Tibial nerve (tissue), 4 donors: ENCODE results near the gene SLC8A3. TPM values are rescaled to one million over a fixed set of nuclear protein-coding genes. Genes with fewer than 3 reads are reported as not detected.

Experiments
- DNase-seq, 2 donors: peaks; one replicate each; pipeline ENCODE4 v3.0.0-alpha.2; 2019; ENCODE audit warnings: low spot score in 2 of 2
- H3K27ac ChIP-seq, 4 donors: fragments of 200-600 bp; sonication (generic) in 3 of 4; one replicate each; pipeline ENCODE4 v1.5.1; 2017 to 2019; ENCODE audit warnings: mild to moderate bottlenecking in 1 of 4
- H3K27me3 ChIP-seq, 2 donors: fragments of 200-600 bp; sonication (generic) in 1 of 2; one replicate each; pipeline versions ENCODE4 v1.5.1 to v1.6.0; 2017 to 2019
- H3K36me3 ChIP-seq, 3 donors: fragments of 200-600 bp; sonication (generic); one replicate each; pipeline ENCODE4 v1.5.1; 2018 to 2019
- H3K4me1 ChIP-seq, 4 donors: fragments of 200-600 bp; sonication (generic) in 3 of 4; one replicate each; pipeline ENCODE4 v1.5.1; 2017 to 2019
- H3K4me3 ChIP-seq, 4 donors: fragments of 200-600 bp; sonication (generic) in 3 of 4; one replicate each; pipeline ENCODE4 v1.5.1; 2017 to 2019; ENCODE audit warnings: mild to moderate bottlenecking in 1 of 4, moderate library complexity in 1 of 4
- H3K9me3 ChIP-seq, 4 donors: fragments of 200-600 bp; sonication (generic) in 3 of 4; one replicate each; pipeline ENCODE4 v1.5.1; 2017 to 2019
- EP300 ChIP-seq, 2 donors: sonication (generic); formaldehyde crosslinking; IDR thresholded peaks; one replicate each; pipeline ENCODE4 v1.6.1; 2017; ENCODE audit warnings: antibody characterized with exemption in 2 of 2, mild to moderate bottlenecking in 1 of 2
- POLR2A ChIP-seq, 2 donors: fragments of 450-650 bp; IDR thresholded peaks; one replicate each; pipeline ENCODE4 v1.6.1; 2017; ENCODE audit warnings: antibody characterized with exemption in 2 of 2, mild to moderate bottlenecking in 2 of 2, moderate library complexity in 2 of 2
- WGBS, 2 donors: methylation state at CpG; one replicate each; pipeline ENCODE4 v1.1.5; 2018; 5-methylcytosine and 5-hydroxymethylcytosine counted together
- total RNA-seq, 4 donors: library from RNA; depleted of rRNA; stranded (reverse); fragments of >200 nt; gene quantifications; one replicate each; pipeline ENCODE4 v1.1.0, GENCODE V29; 2016
- TF ChIP-seq, protein P1 (sequence below), 5 experiments: fragments of 200-600 bp in 3 of 5; fragments of 450-650 bp in 2 of 5; sonication (generic) in 3 of 5; IDR thresholded peaks; one replicate each; pipeline ENCODE4 v1.5.1; 2016 to 2019; ENCODE audit warnings: antibody characterized with exemption in 5 of 5, mild to moderate bottlenecking in 3 of 5, moderate library complexity in 2 of 5

SLC8A3 gene
- total RNA-seq, 4 donors from 2014 or later, result 0.20 to 1.0 (median 0.22) TPM; not detected in 1

DNA sequence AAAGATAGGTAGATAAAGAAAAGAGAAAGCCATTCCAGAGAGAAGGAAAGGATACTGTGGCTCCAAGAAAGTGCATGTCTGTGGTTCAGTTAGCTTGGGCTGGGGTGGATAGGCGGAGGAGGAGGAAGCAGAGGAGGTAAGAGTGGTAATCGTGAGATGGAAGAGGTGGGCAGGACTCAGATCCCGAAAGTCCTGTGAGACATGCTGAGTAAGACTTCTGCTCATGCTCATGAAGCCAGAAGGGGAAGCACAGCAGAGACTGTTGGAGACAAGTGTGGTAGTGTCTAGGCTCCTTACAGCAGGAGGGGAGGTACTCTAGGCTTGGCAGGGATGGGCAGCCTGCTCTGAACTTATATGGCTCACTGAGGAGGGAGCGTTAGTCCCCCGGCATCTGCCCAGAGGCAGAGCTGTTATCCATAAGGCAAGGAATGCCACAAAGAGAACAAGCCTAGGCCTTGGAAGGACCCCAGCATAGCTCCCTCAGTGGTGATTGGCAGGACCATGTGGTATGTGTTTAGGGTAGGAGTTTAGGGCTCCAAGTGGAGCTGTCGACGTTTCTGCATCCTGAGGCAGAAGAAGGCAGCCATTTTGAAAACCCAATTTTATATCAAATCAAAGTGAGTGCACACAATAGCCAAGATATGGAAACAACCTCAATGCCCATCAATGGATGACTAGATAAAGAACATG is 174.2 kb downstream of the SLC8A3 start:
- Histone ChIP-seq H3K4me1 (peaks cover 0 to 21% (median 7%) of the 10 kb centered on the region in 4 donors), H3K27ac (no peak overlapping the region), H3K27me3 (no peaks in the 10 kb centered on the region), H3K36me3 (no peaks in the 10 kb centered on the region), H3K4me3 (no peak overlapping the region), H3K9me3 (no peaks in the 10 kb centered on the region)
- no peak for DNase-seq
- TF ChIP-seq POLR2A (IDR thresholded peaks at IDR 0.05) (no peak), EP300 (IDR thresholded peaks at IDR 0.05) (no peak)
- TF ChIP-seq, protein P1, sequence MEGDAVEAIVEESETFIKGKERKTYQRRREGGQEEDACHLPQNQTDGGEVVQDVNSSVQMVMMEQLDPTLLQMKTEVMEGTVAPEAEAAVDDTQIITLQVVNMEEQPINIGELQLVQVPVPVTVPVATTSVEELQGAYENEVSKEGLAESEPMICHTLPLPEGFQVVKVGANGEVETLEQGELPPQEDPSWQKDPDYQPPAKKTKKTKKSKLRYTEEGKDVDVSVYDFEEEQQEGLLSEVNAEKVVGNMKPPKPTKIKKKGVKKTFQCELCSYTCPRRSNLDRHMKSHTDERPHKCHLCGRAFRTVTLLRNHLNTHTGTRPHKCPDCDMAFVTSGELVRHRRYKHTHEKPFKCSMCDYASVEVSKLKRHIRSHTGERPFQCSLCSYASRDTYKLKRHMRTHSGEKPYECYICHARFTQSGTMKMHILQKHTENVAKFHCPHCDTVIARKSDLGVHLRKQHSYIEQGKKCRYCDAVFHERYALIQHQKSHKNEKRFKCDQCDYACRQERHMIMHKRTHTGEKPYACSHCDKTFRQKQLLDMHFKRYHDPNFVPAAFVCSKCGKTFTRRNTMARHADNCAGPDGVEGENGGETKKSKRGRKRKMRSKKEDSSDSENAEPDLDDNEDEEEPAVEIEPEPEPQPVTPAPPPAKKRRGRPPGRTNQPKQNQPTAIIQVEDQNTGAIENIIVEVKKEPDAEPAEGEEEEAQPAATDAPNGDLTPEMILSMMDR (IDR thresholded peaks at IDR 0.05), result no peak
- WGBS, 2 donors, result 80 to 84% methylated on average over 7 of the region's 7 CpGs

DNA sequence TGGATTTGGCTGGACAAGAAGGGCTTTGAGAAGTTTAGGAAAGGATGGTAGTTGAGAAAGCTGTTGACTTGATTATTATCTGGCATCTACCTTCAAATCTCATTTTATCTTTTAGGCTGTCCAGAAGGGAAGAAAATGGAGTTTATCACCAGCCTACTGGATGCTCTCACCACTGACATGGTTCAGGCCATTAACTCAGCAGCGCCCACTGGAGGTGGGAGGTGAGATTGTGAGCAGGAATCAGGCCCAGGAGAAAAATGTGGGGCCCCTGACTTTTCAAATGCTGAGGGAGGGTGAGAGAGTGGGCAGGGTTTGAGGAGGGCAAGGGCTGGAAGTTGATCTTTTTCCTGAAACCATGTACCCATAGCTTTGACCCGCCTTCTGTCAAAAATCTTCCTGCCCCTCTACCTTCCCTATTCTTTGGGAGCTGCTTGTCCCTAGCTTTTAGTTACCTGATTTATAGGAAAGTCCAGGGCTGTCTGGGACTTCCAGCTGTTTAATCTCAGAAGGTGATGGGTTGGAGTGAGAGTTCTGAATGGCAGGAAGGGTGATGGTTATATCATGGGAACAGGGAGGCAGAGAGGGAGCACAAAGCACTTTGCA is 175.4 kb downstream of the SLC8A3 start:
- Histone ChIP-seq H3K9me3 (no peaks in the 10 kb centered on the region), H3K27ac (no peak overlapping the region), H3K4me3 (no peak overlapping the region), H3K36me3 (no peaks in the 10 kb centered on the region), H3K4me1 (peaks cover 0 to 10% (median under 1%) of the 10 kb centered on the region in 4 donors), H3K27me3 (no peaks in the 10 kb centered on the region)
- no peak for DNase-seq
- TF ChIP-seq POLR2A (IDR thresholded peaks at IDR 0.05) (no peak), EP300 (IDR thresholded peaks at IDR 0.05) (no peak)
- TF ChIP-seq, protein P1 (IDR thresholded peaks at IDR 0.05), result peak in 4 of 5 experiments; percentile 12 to 38 (median 34)
- WGBS, 2 donors, result 68 to 71% methylated on average over 2 of the region's 2 CpGs

DNA sequence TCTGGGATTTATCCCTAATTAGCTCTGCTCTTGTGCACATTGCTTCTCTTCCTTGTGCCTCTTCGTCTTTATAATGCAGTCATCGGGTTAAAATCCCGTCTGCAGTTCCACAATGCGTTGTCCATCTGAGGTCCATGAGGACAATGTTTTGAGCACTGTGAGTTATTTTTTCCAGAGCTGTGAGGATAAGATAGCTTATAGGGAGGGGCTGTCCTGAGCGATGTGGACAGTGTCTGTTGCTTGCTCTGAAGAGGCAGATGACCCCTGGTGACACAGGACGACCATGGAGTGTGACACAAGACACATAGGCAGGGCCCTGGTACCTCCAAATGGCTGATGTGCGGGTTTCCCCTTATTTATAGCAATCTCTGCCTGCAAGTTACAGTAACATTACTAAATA is 177.0 kb downstream of the SLC8A3 start:
- DNase-seq, result no peak
- TF ChIP-seq POLR2A (IDR thresholded peaks at IDR 0.05) (no peak), EP300 (IDR thresholded peaks at IDR 0.05) (no peak)
- TF ChIP-seq, protein P1 (IDR thresholded peaks at IDR 0.05), result no peak
- no peak overlapping the region for H3K27ac ChIP-seq
- no peak overlapping the region for H3K4me3 ChIP-seq
- H3K36me3 ChIP-seq, result no peaks in the 10 kb centered on the region
- WGBS, 2 donors, result 88 to 92% methylated on average over 7 of the region's 7 CpGs
- H3K9me3 ChIP-seq, result no peaks in the 10 kb centered on the region
- H3K27me3 ChIP-seq, result no peaks in the 10 kb centered on the region
- peaks cover 0 to 4% (median 0%) of the 10 kb centered on the region in 4 donors for H3K4me1 ChIP-seq

DNA sequence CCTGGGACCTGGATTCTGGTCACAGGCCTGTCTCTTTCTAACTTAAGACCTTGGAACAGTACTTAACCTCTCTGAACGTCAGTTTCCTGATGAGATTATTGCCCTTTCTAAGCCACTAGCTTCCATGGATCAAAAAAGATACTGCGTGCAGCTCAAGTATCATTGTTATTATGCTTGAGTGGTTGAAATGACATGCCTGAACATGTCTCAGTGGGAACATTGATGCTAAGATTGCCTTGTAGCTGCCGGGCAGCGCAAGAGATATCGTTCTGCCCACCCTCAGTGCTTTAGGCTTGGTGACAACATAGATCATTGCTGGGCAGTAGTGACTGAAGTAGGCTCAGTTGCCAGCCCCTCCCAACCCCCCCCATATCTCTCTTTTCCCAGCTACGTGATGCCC is 177.7 kb downstream of the SLC8A3 start:
- 86 to 91% methylated on average over 6 of the region's 6 CpGs for WGBS, 2 donors
- Histone ChIP-seq H3K9me3 (no peaks in the 10 kb centered on the region), H3K36me3 (no peaks in the 10 kb centered on the region), H3K27me3 (no peaks in the 10 kb centered on the region), H3K4me1 (peaks cover 0 to 4% (median 0%) of the 10 kb centered on the region in 4 donors), H3K27ac (no peak overlapping the region), H3K4me3 (no peak overlapping the region)
- TF ChIP-seq POLR2A (IDR thresholded peaks at IDR 0.05), result no peak
- no peak for TF ChIP-seq EP300 (IDR thresholded peaks at IDR 0.05)
- DNase-seq, result no peak

DNA sequence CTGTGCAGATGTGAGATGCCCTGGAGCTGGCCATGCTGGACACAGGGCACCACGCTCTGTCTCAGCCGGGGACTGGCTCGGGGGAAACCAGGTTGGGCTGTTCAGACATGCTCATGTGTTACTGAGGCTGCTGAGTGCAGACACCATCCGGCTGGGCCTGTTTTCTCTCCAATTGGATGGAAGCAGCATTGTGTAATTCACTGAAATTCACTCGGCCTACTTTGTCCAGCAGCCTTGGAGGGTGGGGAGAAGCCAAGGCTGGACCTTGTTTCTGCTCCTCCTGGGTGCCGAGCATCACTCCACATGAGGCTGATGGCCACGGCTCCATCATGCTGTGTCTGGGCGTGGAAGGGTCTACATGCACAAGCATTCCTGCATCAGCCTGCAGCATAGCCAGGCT is 178.8 kb downstream of the SLC8A3 start:
- H3K9me3 ChIP-seq, result no peaks in the 10 kb centered on the region
- H3K27ac ChIP-seq, result no peak overlapping the region
- H3K4me3 ChIP-seq, result no peak overlapping the region
- no peaks in the 10 kb centered on the region for H3K36me3 ChIP-seq
- 67 to 74% methylated on average over 6 to 8 of the region's 8 CpGs for WGBS, 2 donors
- no peak for DNase-seq
- no peak for TF ChIP-seq EP300 (IDR thresholded peaks at IDR 0.05)
- TF ChIP-seq, protein P1 (IDR thresholded peaks at IDR 0.05), result no peak
- TF ChIP-seq POLR2A (IDR thresholded peaks at IDR 0.05), result no peak
- H3K27me3 ChIP-seq, result no peaks in the 10 kb centered on the region
- H3K4me1 ChIP-seq, result no peaks in the 10 kb centered on the region
